GM18505 (cell line): ENCODE data around the gene CAPZB.

Experiments
- ATAC-seq: cut with Tn5 transposase; IDR thresholded peaks from one replicate; pipeline ENCODE4 v1.9.1; 2021; ENCODE audit not compliant: unreplicated experiment
- POLR2A ChIP-seq: IDR thresholded peaks from 4 replicates; pipeline ENCODE4 v1.6.1; 2011; ENCODE audit warnings: borderline replicate concordance; ENCODE audit not compliant: insufficient read depth, insufficient read length; ENCODE audit errors: extremely low read depth

The CAPZB gene

GRCh38 chr1:19467199-19468187, 17.8 kb downstream of the CAPZB start:
- no peak for ATAC-seq

GRCh38 chr1:19466112-19466561, 19.2 kb downstream of the CAPZB start:
- no peak for ATAC-seq
- no peak for TF ChIP-seq POLR2A

More at GRCh38 chr1:19467199-19468187, 17.8 kb downstream of the CAPZB start:
- no peak for TF ChIP-seq POLR2A

GRCh38 chr1:19465650-19466049, 19.7 kb downstream of the CAPZB start:
- TF ChIP-seq POLR2A, result no peak
- no peak for ATAC-seq

GRCh38 chr1:19465123-19465522, 20.2 kb downstream of the CAPZB start:
- no peak for ATAC-seq
- TF ChIP-seq POLR2A, result no peak

GRCh38 chr1:19464696-19465095, 20.6 kb downstream of the CAPZB start:
- ATAC-seq, result no peak
- no peak for TF ChIP-seq POLR2A

GRCh38 chr1:19463504-19463803, 21.9 kb downstream of the CAPZB start:
- no peak for TF ChIP-seq POLR2A
- ATAC-seq, result no peak

GRCh38 chr1:19462781-19463503, 22.4 kb downstream of the CAPZB start:
- peak; percentile 40 for ATAC-seq
- TF ChIP-seq POLR2A, result peak; percentile 20

- ATAC-seq, result no peak
- TF ChIP-seq POLR2A, result no peak
These were observed 24.2 kb downstream of the CAPZB start for GRCh38 chr1:19461220-19461554.

- no peak for ATAC-seq
- TF ChIP-seq POLR2A, result no peak
These were observed 24.7 kb downstream of the CAPZB start for GRCh38 chr1:19460535-19461219.

- no peak for ATAC-seq
- TF ChIP-seq POLR2A, result no peak
These were observed 26.4 kb downstream of the CAPZB start for GRCh38 chr1:19458815-19459417.

- TF ChIP-seq POLR2A, result no peak
- ATAC-seq, result no peak
These were observed 27.7 kb downstream of the CAPZB start for GRCh38 chr1:19457607-19458006.

GRCh38 chr1:19456968-19457441, 28.3 kb downstream of the CAPZB start:
- ATAC-seq, result no peak
- TF ChIP-seq POLR2A, result no peak

- TF ChIP-seq POLR2A, result no peak
- no peak for ATAC-seq
These were observed 30.0 kb downstream of the CAPZB start for GRCh38 chr1:19455353-19455752.
